GM10266 (cell line): ENCODE results near the gene C1QC.
"Not testable (repeated sequence)": the region's sequence is repeated elsewhere in the genome, so short reads cannot be mapped to it uniquely, and the experiment has no call there.

Experiments
- DNase-seq: peaks from one replicate; pipeline ENCODE4 v3.0.0; 2012; ENCODE audit errors: extremely low spot score
- CTCF ChIP-seq: IDR thresholded peaks from 2 replicates; pipeline ENCODE4 v1.5.1; 2012; ENCODE audit warnings: mild to moderate bottlenecking, low read depth; ENCODE audit not compliant: control insufficient read depth, insufficient read depth; ENCODE audit errors: missing control alignments

C1QC gene

DNA sequence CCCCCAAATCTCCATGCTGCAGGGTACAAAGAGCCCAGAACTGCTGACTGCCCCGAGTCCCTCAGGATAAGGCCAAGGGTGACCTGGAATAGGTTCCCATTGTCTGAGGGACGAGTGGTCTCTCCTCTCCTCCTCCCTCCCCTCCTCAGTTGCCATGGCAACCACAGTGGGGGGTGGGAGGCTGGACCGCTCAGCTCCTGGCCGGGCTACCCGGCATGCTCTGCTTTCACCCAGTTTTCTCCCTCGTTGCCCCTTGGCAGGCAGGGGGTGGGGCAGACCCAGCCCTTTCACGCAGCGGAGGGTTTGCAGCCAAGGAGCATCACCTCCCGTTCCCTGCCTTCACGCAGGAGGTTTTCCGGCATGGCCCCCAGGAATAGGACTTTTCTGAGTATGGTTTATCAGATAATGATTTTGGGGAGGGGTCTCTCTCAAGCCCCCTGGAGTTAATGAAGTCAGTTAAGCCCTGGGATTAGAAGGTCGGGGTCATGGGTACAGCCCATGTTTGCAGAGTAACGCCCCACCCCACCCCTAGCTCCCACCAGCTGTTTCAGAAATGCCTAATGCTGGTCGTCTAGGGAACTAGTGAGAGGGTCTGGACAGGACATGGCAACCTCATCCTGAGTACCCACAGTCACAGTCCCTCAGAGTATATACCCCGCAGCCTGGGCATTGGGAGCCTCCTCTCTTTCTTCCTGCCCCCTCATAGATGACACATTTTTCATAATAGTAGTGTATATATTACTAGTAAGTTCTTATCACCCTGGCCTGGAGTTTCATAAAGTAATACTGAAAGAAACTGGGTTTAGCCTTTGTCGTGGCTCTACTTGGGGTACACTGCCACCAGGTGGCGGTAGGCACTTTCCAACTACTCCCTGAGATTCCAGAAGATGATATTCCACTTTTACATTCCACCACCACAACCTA is 30.3 kb downstream of the C1QC start:
- DNase-seq: peak; percentile 67
- peak; percentile 67 for TF ChIP-seq CTCF

- no peak for TF ChIP-seq CTCF
- DNase-seq: no peak
These were observed 30.9 kb downstream of the C1QC start for GRCh38 chr1:22674410-22674749.

- not testable (repeated sequence) for DNase-seq
These were observed 32.7 kb downstream of the C1QC start for GRCh38 chr1:22676151-22676550.

DNA sequence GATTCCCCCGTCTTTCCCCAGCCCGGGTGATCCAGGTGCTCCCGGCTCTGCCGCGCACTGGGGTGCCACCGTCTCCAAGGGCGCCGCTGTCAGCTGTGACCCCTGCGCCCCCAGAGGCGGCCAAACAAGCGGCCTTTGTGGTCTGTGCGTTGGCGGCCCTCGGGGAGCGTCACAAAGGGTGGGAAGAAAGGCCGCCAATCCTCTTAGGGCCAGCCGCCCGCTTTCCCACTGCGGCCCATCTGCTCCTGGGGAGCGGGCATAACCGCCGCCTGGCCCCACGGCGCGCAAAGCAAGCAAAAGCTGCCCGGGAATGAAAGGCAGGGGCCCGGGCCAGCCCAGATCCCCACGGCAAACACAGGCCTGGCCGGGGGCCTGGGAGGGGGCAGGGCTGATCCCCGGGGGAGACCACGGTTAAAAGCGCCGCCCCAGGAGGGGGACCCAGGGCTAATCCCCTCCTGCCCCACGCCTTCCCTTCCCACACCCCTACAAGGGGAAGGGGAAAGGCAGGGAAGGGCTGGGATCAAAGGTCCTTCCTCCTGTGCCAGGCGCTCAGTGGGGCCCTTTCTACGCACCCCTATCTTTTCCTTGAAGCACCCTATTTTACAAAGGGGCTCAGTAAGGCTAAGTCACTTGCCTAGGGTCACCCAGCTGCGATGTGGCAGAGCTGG is 33.6 kb downstream of the C1QC start:
- no peak for DNase-seq

DNA sequence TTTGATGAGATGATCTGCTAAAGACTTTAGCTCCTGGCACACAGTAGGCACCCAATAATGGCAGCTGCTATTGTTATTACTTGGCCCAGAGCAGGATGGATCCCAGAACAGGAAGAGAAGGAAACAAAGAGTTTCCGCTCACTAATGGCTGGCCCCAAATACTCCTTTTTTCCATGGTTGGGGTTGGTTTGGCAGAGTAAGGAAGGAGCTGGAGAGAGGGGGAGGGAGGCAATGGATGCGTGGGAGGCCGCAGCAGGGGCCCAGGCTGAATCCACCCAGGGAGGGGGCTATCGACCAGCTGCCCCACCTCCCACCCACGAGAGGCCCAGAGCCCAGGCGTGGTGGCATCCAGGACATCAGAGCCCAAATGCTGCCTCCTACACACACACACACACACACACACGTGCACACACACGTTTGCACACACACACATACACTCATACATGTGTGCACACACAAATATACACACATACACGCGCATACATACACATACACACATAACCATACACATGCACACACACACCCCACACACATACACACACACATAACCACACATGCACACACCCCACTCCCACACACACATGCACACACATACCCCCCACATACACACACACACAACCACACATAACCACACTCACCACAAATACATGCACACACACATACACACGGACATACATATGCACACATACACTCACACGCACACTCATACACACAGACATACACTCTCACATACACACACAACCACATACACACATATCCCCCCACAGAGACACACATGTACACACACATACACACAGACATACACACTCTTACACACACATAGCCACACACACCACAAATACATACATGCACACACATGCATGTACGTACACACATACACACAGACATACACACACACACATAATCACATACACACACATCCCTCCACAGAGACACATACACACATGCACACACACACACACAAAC is 34.8 kb downstream of the C1QC start:
- DNase-seq: no peak
- TF ChIP-seq CTCF: no peak

More for the DNA sequence above, 33.6 kb downstream of the C1QC start:
- no peak for TF ChIP-seq CTCF

- TF ChIP-seq CTCF: no peak
- DNase-seq: no peak
These were observed 37.3 kb downstream of the C1QC start for GRCh38 chr1:22680726-22681125.

DNA sequence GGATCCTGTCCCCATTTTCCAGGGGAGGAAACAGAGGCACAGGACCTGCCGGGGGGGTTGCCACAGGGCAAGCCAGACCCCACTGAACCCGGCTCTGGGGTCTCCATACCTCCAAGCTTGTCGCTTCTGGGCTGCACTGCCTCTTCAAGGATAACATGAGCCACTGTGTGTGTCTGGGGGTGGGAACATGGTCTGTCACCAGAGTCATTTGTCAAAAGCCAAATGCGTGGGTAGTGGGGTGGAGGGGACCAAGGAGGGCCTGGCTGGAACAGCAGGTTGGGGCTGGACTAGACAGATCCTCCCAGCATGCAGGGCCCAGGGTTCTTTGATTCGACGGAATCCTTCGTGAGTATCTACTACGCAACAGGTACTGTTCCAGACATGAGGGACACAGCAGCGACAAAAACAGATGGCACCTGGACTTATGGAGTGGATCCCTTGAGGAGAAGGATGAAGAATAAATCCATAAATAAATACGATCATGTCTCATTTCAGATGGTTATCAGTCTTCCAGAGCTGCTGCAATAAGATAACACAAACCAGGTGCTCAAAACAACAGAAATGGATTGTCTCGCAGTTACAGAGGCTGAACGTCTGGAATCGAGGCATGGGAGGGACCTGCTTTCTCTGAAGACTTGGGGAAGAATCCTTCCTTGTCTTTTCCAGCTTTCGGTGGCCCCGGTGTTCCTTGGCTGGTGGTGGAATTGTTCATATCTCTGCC is 38.3 kb downstream of the C1QC start:
- TF ChIP-seq CTCF: no peak
- no peak for DNase-seq
